ENCODE measurements around the gene INTS4.
"Not testable (repeated sequence)": the region's sequence is repeated elsewhere in the genome, so short reads cannot be mapped to it uniquely, and the experiment has no call there.

- not testable (repeated sequence) for TF ChIP-seq POLR2AphosphoS5, EP300, CTCF (IDR thresholded peaks at IDR 0.05)
These were observed 63.9 kb downstream of the INTS4 start for GRCh38 chr11:77930334-77931208.
